Measurements from ENCODE around the gene NFASC. TPM values are rescaled to one million over a fixed set of nuclear protein-coding genes. Genes with fewer than 3 reads are reported as not detected.
A peak's percentile ranks its signal among the peaks of the same experiment; 100 is the strongest.

NFASC gene
- total and polyA plus RNA-seq, 4 donors: 0.23 to 5.4 (median 1.9) TPM

DNA sequence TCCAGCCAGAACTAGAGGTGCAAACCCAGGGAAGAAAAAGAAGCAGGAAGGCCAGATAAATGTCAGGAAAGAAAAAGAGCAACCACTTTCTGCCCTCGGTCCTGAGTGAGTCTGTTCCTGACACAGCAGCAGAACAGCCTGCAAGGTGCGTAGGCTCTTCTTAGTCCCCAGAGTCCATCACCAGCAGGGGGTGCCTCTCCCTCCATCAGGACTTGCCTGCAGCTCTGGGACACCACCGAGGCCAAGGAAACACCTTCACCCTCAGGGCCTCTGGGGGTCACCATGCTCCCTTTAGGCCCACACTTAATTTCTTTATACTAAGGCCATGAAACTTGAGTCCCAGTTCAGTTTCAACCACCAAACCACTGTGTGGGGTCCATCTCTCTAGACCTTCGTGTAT, 43.7 kb upstream of the NFASC start:
- Histone ChIP-seq H3K36me3 (ENCODE audit: control insufficient read depth in 4 of 4, insufficient read depth in 3 of 4, low read depth in 1 of 4, low read length in 3 of 4) (no peaks in the 10 kb centered on the region), H3K27ac (ENCODE audit: low read depth in 1 of 2, low read length in 2 of 2) (no peak overlapping the region), H3K27me3 (ENCODE audit: control insufficient read depth in 4 of 4, insufficient read depth in 4 of 4, low read length in 3 of 4) (peaks cover 0 to 8% (median 0%) of the 10 kb centered on the region in 4 donors), H3K9ac (ENCODE audit: low read depth in 1 of 2, low read length in 2 of 2) (no peak overlapping the region), H3K4me1 (ENCODE audit: control insufficient read depth in 4 of 4, insufficient read depth in 4 of 4, low read length in 3 of 4) (peaks cover 0 to 1% (median 0%) of the 10 kb centered on the region in 4 donors), H3K9me3 (ENCODE audit: control insufficient read depth in 4 of 4, low read length in 3 of 4) (no peaks in the 10 kb centered on the region), H3K4me3 (ENCODE audit: low read depth in 1 of 3, low read length in 3 of 3) (no peak overlapping the region)
- WGBS: 47% methylated on average over 4 of the region's 4 CpGs
- no peak for DNase-seq (ENCODE audit: low spot score)
- peak; percentile 30 to 55 for TF ChIP-seq RAD21 (IDR thresholded peaks at IDR 0.05)
- TF ChIP-seq, protein P1, sequence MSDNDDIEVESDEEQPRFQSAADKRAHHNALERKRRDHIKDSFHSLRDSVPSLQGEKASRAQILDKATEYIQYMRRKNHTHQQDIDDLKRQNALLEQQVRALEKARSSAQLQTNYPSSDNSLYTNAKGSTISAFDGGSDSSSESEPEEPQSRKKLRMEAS (IDR thresholded peaks at IDR 0.05): no peak
- TF ChIP-seq, protein P2, sequence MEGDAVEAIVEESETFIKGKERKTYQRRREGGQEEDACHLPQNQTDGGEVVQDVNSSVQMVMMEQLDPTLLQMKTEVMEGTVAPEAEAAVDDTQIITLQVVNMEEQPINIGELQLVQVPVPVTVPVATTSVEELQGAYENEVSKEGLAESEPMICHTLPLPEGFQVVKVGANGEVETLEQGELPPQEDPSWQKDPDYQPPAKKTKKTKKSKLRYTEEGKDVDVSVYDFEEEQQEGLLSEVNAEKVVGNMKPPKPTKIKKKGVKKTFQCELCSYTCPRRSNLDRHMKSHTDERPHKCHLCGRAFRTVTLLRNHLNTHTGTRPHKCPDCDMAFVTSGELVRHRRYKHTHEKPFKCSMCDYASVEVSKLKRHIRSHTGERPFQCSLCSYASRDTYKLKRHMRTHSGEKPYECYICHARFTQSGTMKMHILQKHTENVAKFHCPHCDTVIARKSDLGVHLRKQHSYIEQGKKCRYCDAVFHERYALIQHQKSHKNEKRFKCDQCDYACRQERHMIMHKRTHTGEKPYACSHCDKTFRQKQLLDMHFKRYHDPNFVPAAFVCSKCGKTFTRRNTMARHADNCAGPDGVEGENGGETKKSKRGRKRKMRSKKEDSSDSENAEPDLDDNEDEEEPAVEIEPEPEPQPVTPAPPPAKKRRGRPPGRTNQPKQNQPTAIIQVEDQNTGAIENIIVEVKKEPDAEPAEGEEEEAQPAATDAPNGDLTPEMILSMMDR (IDR thresholded peaks at IDR 0.05; ENCODE audit: low read depth, low read length, missing input control): peak; percentile 11

DNA sequence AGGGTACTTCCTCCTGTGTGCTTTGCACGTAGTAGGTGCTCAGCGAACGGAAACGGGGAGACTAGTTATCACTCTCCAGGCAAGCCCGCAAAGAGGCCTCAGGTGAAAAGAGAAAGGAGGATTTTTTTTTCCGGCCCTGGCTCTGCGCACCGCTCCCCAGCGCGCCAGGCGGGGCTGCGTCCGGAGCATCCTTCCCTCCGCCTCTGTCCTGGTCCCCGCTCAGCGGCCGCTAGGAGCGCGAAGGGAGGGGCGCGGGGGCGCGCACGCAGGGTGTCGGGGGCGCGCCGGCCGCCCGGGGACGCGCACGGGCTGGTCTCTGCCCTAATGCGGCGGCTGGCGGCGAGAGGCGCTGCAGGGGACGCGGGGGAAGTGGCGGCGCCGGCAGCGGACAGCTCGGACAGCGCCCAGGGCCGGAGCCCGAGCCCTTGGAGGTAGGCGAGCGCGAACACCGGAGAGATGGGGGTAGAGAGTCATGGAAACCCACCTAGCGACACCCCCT, 42.3 kb upstream of the NFASC start:
- Histone ChIP-seq H3K4me3 (ENCODE audit: low read depth in 1 of 3, low read length in 3 of 3) (peak overlapping the region in 1 of 3 donors; percentile 22), H3K27ac (ENCODE audit: low read depth in 1 of 2, low read length in 2 of 2) (no peak overlapping the region), H3K27me3 (ENCODE audit: control insufficient read depth in 4 of 4, insufficient read depth in 4 of 4, low read length in 3 of 4) (peaks cover 0 to 8% (median 0%) of the 10 kb centered on the region in 4 donors), H3K36me3 (ENCODE audit: control insufficient read depth in 4 of 4, insufficient read depth in 3 of 4, low read depth in 1 of 4, low read length in 3 of 4) (no peaks in the 10 kb centered on the region), H3K9me3 (ENCODE audit: control insufficient read depth in 4 of 4, low read length in 3 of 4) (no peaks in the 10 kb centered on the region), H3K4me1 (ENCODE audit: control insufficient read depth in 4 of 4, insufficient read depth in 4 of 4, low read length in 3 of 4) (peaks cover 0 to 1% (median 0%) of the 10 kb centered on the region in 4 donors), H3K9ac (ENCODE audit: low read depth in 1 of 2, low read length in 2 of 2) (no peak overlapping the region)
- no peak for DNase-seq (ENCODE audit: low spot score)
- TF ChIP-seq YY1 (IDR thresholded peaks at IDR 0.05) (no peak), GABPA (IDR thresholded peaks at IDR 0.05 in 1 of 2, conservative IDR thresholded peaks at IDR 0.05 in 1 of 2) (no peak), FOXA2 (IDR thresholded peaks at IDR 0.05) (no peak), EGR1 (IDR thresholded peaks at IDR 0.05; ENCODE audit: low read depth in 2 of 2) (no peak), FOXA1 (IDR thresholded peaks at IDR 0.05) (no peak), RXRA (IDR thresholded peaks at IDR 0.05) (no peak), HNF4G (IDR thresholded peaks at IDR 0.05) (no peak), RAD21 (IDR thresholded peaks at IDR 0.05) (no peak), HNF4A (conservative IDR thresholded peaks at IDR 0.05) (no peak), JUND (IDR thresholded peaks at IDR 0.05) (no peak), SP1 (IDR thresholded peaks at IDR 0.05) (no peak), NR2F2 (IDR thresholded peaks at IDR 0.05) (no peak), TAF1 (conservative IDR thresholded peaks at IDR 0.05) (no peak)
- TF ChIP-seq, protein P2 (IDR thresholded peaks at IDR 0.05; ENCODE audit: low read depth, low read length, missing input control): no peak
- TF ChIP-seq, protein P3, sequence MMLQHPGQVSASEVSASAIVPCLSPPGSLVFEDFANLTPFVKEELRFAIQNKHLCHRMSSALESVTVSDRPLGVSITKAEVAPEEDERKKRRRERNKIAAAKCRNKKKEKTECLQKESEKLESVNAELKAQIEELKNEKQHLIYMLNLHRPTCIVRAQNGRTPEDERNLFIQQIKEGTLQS (IDR thresholded peaks at IDR 0.05): no peak
- TF ChIP-seq, protein P1 (IDR thresholded peaks at IDR 0.05): no peak
- TF ChIP-seq, protein P4, sequence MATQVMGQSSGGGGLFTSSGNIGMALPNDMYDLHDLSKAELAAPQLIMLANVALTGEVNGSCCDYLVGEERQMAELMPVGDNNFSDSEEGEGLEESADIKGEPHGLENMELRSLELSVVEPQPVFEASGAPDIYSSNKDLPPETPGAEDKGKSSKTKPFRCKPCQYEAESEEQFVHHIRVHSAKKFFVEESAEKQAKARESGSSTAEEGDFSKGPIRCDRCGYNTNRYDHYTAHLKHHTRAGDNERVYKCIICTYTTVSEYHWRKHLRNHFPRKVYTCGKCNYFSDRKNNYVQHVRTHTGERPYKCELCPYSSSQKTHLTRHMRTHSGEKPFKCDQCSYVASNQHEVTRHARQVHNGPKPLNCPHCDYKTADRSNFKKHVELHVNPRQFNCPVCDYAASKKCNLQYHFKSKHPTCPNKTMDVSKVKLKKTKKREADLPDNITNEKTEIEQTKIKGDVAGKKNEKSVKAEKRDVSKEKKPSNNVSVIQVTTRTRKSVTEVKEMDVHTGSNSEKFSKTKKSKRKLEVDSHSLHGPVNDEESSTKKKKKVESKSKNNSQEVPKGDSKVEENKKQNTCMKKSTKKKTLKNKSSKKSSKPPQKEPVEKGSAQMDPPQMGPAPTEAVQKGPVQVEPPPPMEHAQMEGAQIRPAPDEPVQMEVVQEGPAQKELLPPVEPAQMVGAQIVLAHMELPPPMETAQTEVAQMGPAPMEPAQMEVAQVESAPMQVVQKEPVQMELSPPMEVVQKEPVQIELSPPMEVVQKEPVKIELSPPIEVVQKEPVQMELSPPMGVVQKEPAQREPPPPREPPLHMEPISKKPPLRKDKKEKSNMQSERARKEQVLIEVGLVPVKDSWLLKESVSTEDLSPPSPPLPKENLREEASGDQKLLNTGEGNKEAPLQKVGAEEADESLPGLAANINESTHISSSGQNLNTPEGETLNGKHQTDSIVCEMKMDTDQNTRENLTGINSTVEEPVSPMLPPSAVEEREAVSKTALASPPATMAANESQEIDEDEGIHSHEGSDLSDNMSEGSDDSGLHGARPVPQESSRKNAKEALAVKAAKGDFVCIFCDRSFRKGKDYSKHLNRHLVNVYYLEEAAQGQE (IDR thresholded peaks at IDR 0.05): no peak
- TF ChIP-seq, protein P5, sequence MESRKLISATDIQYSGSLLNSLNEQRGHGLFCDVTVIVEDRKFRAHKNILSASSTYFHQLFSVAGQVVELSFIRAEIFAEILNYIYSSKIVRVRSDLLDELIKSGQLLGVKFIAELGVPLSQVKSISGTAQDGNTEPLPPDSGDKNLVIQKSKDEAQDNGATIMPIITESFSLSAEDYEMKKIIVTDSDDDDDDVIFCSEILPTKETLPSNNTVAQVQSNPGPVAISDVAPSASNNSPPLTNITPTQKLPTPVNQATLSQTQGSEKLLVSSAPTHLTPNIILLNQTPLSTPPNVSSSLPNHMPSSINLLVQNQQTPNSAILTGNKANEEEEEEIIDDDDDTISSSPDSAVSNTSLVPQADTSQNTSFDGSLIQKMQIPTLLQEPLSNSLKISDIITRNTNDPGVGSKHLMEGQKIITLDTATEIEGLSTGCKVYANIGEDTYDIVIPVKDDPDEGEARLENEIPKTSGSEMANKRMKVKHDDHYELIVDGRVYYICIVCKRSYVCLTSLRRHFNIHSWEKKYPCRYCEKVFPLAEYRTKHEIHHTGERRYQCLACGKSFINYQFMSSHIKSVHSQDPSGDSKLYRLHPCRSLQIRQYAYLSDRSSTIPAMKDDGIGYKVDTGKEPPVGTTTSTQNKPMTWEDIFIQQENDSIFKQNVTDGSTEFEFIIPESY (IDR thresholded peaks at IDR 0.05): no peak
- 4% methylated on average over 53 of the region's 53 CpGs for whole genome bisulfite sequencing
